Measurements from ENCODE around the gene RBMS2. TPM values are rescaled to one million over a fixed set of nuclear protein-coding genes. Genes with fewer than 3 reads are reported as not detected.

The RBMS2 gene
- total RNA-seq, 4 donors from 2014 or later, result 31.6 to 49.4 (median 40.4) TPM

DNA sequence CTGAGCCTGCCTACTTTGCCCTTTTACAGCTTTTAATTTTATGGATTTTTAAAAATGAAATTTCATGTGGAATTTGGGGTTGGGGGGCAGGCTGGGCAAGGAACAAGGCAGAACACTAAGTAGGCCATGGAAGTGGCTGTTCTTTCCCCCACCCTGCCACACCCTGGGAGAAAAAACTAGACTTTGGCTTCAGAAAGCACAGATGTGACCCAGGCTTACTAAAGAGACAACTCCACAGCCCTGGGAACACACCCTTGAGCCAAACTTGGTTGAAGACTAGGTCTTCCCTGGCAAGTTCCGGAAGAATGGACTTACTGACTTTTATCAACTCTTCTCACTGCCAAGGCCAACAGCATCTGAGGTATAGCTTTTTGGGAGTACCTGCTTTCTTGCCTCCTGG, 68.2 kb downstream of the RBMS2 start:
- Histone ChIP-seq H3K27ac (replicated peaks in 1 of 4) (peak overlapping the region in 2 of 4 donors; percentile 7 to 63), H3K4me3 (no peak overlapping the region), H3K9me3 (no peaks in the 10 kb centered on the region), H3K36me3 (peaks cover 22 to 75% (median 59%) of the 10 kb centered on the region in 4 donors), H3K27me3 (no peaks in the 10 kb centered on the region), H3K4me1 (peaks cover 9 to 30% (median 24%) of the 10 kb centered on the region in 4 donors)
- TF ChIP-seq POLR2AphosphoS5 (IDR thresholded peaks at IDR 0.05), result no peak
- no peak for TF ChIP-seq EP300 (IDR thresholded peaks at IDR 0.05)
- TF ChIP-seq, protein P1, sequence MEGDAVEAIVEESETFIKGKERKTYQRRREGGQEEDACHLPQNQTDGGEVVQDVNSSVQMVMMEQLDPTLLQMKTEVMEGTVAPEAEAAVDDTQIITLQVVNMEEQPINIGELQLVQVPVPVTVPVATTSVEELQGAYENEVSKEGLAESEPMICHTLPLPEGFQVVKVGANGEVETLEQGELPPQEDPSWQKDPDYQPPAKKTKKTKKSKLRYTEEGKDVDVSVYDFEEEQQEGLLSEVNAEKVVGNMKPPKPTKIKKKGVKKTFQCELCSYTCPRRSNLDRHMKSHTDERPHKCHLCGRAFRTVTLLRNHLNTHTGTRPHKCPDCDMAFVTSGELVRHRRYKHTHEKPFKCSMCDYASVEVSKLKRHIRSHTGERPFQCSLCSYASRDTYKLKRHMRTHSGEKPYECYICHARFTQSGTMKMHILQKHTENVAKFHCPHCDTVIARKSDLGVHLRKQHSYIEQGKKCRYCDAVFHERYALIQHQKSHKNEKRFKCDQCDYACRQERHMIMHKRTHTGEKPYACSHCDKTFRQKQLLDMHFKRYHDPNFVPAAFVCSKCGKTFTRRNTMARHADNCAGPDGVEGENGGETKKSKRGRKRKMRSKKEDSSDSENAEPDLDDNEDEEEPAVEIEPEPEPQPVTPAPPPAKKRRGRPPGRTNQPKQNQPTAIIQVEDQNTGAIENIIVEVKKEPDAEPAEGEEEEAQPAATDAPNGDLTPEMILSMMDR (IDR thresholded peaks at IDR 0.05), result no peak
- TF ChIP-seq POLR2A (IDR thresholded peaks at IDR 0.05; ENCODE audit: low read depth), result no peak
- DNase-seq (ENCODE audit: extremely low spot score), result no peak
- intact Hi-C loops (cut with DNase I), result loop anchor here (5.0 kb wide), 1 partner anchor 77 kb away; no protein-coding TSS in a partner anchor
- WGBS, result 80% methylated on average over 1 of the region's 1 CpG

DNA sequence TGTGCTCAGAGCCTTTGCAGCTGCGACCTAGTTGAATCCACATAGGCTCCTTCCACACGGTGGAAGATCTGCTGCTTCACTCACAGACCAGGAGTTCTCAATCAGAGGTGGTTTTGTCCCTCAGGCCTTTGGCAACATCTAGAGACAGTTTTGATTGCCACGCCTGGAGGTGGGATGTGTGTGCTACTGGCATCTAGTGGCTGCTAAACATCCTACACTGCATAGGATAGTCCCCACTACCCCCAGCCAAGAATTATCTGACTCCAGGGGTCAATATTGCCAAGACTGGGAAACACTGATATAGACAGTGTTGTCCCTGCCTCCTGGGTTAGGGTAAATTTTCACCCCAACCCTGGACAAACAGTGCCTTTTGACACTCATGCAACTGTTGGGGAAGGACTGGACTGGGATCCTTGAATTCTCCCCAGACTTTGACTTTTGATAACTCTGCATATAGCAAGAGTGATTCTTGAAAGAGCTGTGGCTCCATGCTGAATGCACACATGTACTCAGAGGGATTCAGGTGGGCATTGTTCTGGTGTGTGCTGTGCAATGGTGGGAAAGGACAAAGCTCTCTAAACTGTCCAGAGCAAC, 68.7 kb downstream of the RBMS2 start:
- Histone ChIP-seq H3K36me3 (peaks cover 22 to 75% (median 58%) of the 10 kb centered on the region in 4 donors), H3K4me1 (peaks cover 9 to 30% (median 25%) of the 10 kb centered on the region in 4 donors), H3K27ac (replicated peaks in 1 of 4) (peak overlapping the region in 2 of 4 donors; percentile 7 to 63)

DNA sequence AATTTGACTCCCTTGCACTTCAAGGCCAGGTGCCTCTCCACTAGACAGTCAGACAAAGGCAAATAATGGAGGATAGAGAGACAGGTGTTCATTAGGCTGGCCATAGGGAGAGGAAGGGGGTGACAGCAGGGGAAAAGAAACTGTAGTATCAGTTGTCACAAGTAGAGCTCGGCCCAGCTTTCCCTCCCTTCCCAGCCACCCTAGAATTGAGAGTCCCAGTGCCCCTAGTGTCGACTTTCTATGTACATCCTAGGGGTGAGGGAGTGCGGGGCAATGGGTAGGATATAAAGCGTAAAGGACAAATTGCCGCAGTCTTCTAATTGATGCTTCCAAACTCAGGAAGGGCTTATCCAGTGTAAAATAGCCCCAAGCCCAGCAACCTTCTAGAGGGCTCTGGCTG, 69.5 kb downstream of the RBMS2 start:
- Histone ChIP-seq H3K36me3 (peaks cover 22 to 75% (median 57%) of the 10 kb centered on the region in 4 donors), H3K27ac (replicated peaks in 1 of 4) (peak overlapping the region in 3 of 4 donors; percentile 16 to 63 (median 55)), H3K4me3 (no peak overlapping the region), H3K4me1 (peaks cover 9 to 30% (median 25%) of the 10 kb centered on the region in 4 donors), H3K27me3 (no peaks in the 10 kb centered on the region), H3K9me3 (no peaks in the 10 kb centered on the region)
- TF ChIP-seq EP300 (IDR thresholded peaks at IDR 0.05), result no peak
- TF ChIP-seq, protein P1 (IDR thresholded peaks at IDR 0.05), result no peak
- TF ChIP-seq POLR2A (IDR thresholded peaks at IDR 0.05; ENCODE audit: low read depth), result no peak
- no peak for TF ChIP-seq POLR2AphosphoS5 (IDR thresholded peaks at IDR 0.05)
- whole genome bisulfite sequencing, result 75% methylated on average over 5 of the region's 5 CpGs
- intact Hi-C loops (cut with DNase I), result loop anchor here (5.0 kb wide), 1 partner anchor 79 kb away; no protein-coding TSS in a partner anchor
- no peak for DNase-seq (ENCODE audit: extremely low spot score)

More for the DNA sequence above, 68.7 kb downstream of the RBMS2 start:
- H3K9me3 ChIP-seq, result no peaks in the 10 kb centered on the region
- no peaks in the 10 kb centered on the region for H3K27me3 ChIP-seq
- intact Hi-C loops (cut with DNase I), result loop anchor here (5.0 kb wide), 1 partner anchor 78 kb away; no protein-coding TSS in a partner anchor
- WGBS, result 52% methylated on average over 2 of the region's 3 CpGs
- no peak for DNase-seq (ENCODE audit: extremely low spot score)
- no peak overlapping the region for H3K4me3 ChIP-seq
- TF ChIP-seq POLR2AphosphoS5 (IDR thresholded peaks at IDR 0.05) (no peak), POLR2A (IDR thresholded peaks at IDR 0.05; ENCODE audit: low read depth) (no peak)
- TF ChIP-seq, protein P1 (IDR thresholded peaks at IDR 0.05), result peak in 1 of 3 experiments; percentile 28

DNA sequence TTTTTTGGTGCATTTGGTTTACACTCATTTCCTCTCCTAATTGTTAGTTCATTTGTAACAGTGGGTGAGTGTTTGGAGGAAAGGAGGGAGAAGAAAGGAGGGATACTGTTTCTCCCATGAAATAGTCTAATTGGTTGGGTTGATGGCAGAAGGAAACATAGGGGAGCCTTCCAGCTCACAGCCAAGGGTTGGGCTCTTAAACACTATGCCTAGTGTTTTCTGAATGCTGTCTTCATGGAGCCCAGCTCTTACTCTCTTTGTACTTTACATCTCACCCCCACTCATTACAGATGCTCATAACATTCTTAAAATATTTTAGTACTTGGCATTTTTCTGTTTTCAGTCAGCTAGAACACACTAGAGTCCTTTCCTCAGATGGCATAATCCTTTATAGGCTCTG, 70.3 kb downstream of the RBMS2 start:
- H3K4me1 ChIP-seq, result peaks cover 14 to 34% (median 29%) of the 10 kb centered on the region in 4 donors
- H3K27ac ChIP-seq (replicated peaks in 1 of 4), result peak overlapping the region; percentile 63 to 77 (median 64)
- no peaks in the 10 kb centered on the region for H3K9me3 ChIP-seq
- H3K4me3 ChIP-seq, result no peak overlapping the region
- DNase-seq (ENCODE audit: extremely low spot score), result no peak
- H3K27me3 ChIP-seq, result no peaks in the 10 kb centered on the region
- H3K36me3 ChIP-seq, result peaks cover 19 to 76% (median 58%) of the 10 kb centered on the region in 4 donors
- intact Hi-C loops (cut with DNase I), result loop anchor here (5.0 kb wide), 1 partner anchor 80 kb away; no protein-coding TSS in a partner anchor
- peak in 1 of 2 donors; percentile 15 for TF ChIP-seq POLR2AphosphoS5 (IDR thresholded peaks at IDR 0.05)
- TF ChIP-seq, protein P1 (IDR thresholded peaks at IDR 0.05), result no peak
